Epithelial cell of alveolus of lung (primary cell): ENCODE results near the gene KRTAP29-1. TPM values are rescaled to one million over a fixed set of nuclear protein-coding genes. Genes with fewer than 3 reads are reported as not detected.

Experiments used
- total RNA-seq: library from RNA; depleted of rRNA; stranded (reverse); fragments of >200 nt; gene quantifications from 2 replicates; pipeline ENCODE4 v1.2.1, GENCODE V29; 2015

KRTAP29-1 gene
- total RNA-seq: not detected in 2 replicates

GRCh38 chr17:41301916-41302901 lies at the start of gene KRTAP29-1:
TSS of gene KRTAP29-1 (minus strand) at chr17:41302851. CDS start at chr17:41302851, 0 bp downstream.

GRCh38 chr17:41350381-41350878 lies 47.8 kb upstream of the KRTAP29-1 start, which contains the start of gene KRT33A:
TSS of gene KRT33A (minus strand) at chr17:41350828. CDS start at chr17:41350767, 61 bp downstream.

GRCh38 chr17:41315204-41315794 lies 12.6 kb upstream of the KRTAP29-1 start, which contains the start of gene KRTAP17-1:
TSS of gene KRTAP17-1 (minus strand) at chr17:41315710. CDS start at chr17:41315650, 60 bp downstream.

GRCh38 chr17:41308918-41309359 lies 6.3 kb upstream of the KRTAP29-1 start, which contains the start of gene KRTAP16-1:
TSS of gene KRTAP16-1 (minus strand) at chr17:41309309. CDS start at chr17:41309253, 56 bp downstream.

GRCh38 chr17:41275648-41276190 lies 26.9 kb downstream of the KRTAP29-1 start, which contains the start of gene KRTAP9-7:
TSS of gene KRTAP9-7 (plus strand) at chr17:41275698. CDS start at chr17:41275698, 0 bp downstream.

GRCh38 chr17:41265078-41265477 lies 37.6 kb downstream of the KRTAP29-1 start, which contains the start of gene KRTAP9-6:
TSS of gene KRTAP9-6 (plus strand) at chr17:41265378. CDS start at chr17:41265378, 0 bp downstream.

GRCh38 chr17:41255381-41256290 lies 47.0 kb downstream of the KRTAP29-1 start, which contains the start of gene KRTAP9-9:
TSS of gene KRTAP9-9 (plus strand) at chr17:41255384.

Other genes with a start within 250 kb of the KRTAP29-1 start
- gene KRTAP2-2, start 247.6 kb downstream of the KRTAP29-1 start, total RNA-seq: not detected in 2 replicates
- gene KRTAP2-3, start 242.7 kb downstream of the KRTAP29-1 start, total RNA-seq: 1.9 TPM in 1 of 2 replicates, not detected in the other
- gene KRTAP2-4, start 237.0 kb downstream of the KRTAP29-1 start, total RNA-seq: not detected in 2 replicates
- not detected in 2 replicates for gene KRTAP4-7, start 218.7 kb downstream of the KRTAP29-1 start, total RNA-seq
- not detected in 2 replicates for gene KRTAP4-8, start 204.7 kb downstream of the KRTAP29-1 start, total RNA-seq
- gene KRTAP4-16, start 200.6 kb downstream of the KRTAP29-1 start, total RNA-seq: not detected in 2 replicates
- gene KRTAP4-9, start 197.5 kb downstream of the KRTAP29-1 start, total RNA-seq: not detected in 2 replicates
- not detected in 2 replicates for gene KRTAP4-11, start 184.5 kb downstream of the KRTAP29-1 start, total RNA-seq
- not detected in 2 replicates for gene KRTAP4-12, start 178.7 kb downstream of the KRTAP29-1 start, total RNA-seq
- not detected in 2 replicates for gene KRTAP4-6, start 162.3 kb downstream of the KRTAP29-1 start, total RNA-seq
- not detected in 2 replicates for gene KRTAP4-5, start 153.0 kb downstream of the KRTAP29-1 start, total RNA-seq
- not detected in 2 replicates for gene KRTAP4-4, start 142.1 kb downstream of the KRTAP29-1 start, total RNA-seq
- not detected in 2 replicates for gene KRTAP4-3, start 134.6 kb downstream of the KRTAP29-1 start, total RNA-seq
- not detected in 2 replicates for gene KRTAP4-2, start 124.6 kb downstream of the KRTAP29-1 start, total RNA-seq
- 0.13 TPM in 1 of 2 replicates, not detected in the other for gene KRTAP4-1, start 117.9 kb downstream of the KRTAP29-1 start, total RNA-seq
- gene KRTAP9-1, start 113.0 kb downstream of the KRTAP29-1 start, total RNA-seq: not detected in 2 replicates
- gene KRTAP9-2, start 76.2 kb downstream of the KRTAP29-1 start, total RNA-seq: not detected in 2 replicates
- not detected in 2 replicates for gene KRTAP9-3, start 70.4 kb downstream of the KRTAP29-1 start, total RNA-seq
- gene KRTAP9-8, start 64.9 kb downstream of the KRTAP29-1 start, total RNA-seq: not detected in 2 replicates
- gene KRTAP9-4, start 53.2 kb downstream of the KRTAP29-1 start, total RNA-seq: not detected in 2 replicates
- not detected in 2 replicates for gene KRTAP9-9, start 47.5 kb downstream of the KRTAP29-1 start, total RNA-seq
- not detected in 2 replicates for gene KRTAP9-6, start 37.5 kb downstream of the KRTAP29-1 start, total RNA-seq
- gene KRTAP9-7, start 27.2 kb downstream of the KRTAP29-1 start, total RNA-seq: not detected in 2 replicates
- not detected in 2 replicates for gene KRTAP16-1, start 6.5 kb upstream of the KRTAP29-1 start, total RNA-seq
- gene KRTAP17-1, start 12.9 kb upstream of the KRTAP29-1 start, total RNA-seq: not detected in 2 replicates
- gene KRT33A, start 48.0 kb upstream of the KRTAP29-1 start, total RNA-seq: not detected in 2 replicates
- not detected in 2 replicates for gene KRT33B, start 67.0 kb upstream of the KRTAP29-1 start, total RNA-seq
- 8.0 TPM in 1 of 2 replicates, not detected in the other for gene KRT34, start 79.5 kb upstream of the KRTAP29-1 start, total RNA-seq
- not detected in 2 replicates for gene KRT31, start 94.8 kb upstream of the KRTAP29-1 start, total RNA-seq
- not detected in 2 replicates for gene KRT37, start 121.7 kb upstream of the KRTAP29-1 start, total RNA-seq
- gene KRT38, start 138.1 kb upstream of the KRTAP29-1 start, total RNA-seq: not detected in 2 replicates
- 0.13 TPM in 1 of 2 replicates, not detected in the other for gene KRT32, start 164.5 kb upstream of the KRTAP29-1 start, total RNA-seq
- not detected in 2 replicates for gene KRT35, start 178.3 kb upstream of the KRTAP29-1 start, total RNA-seq
- gene KRT36, start 187.1 kb upstream of the KRTAP29-1 start, total RNA-seq: not detected in 2 replicates
- gene KRT13, start 202.8 kb upstream of the KRTAP29-1 start, total RNA-seq: not detected in 2 replicates
- 0.96 and 2.7 TPM in 2 replicates for gene KRT15, start 216.0 kb upstream of the KRTAP29-1 start, total RNA-seq
- 26.0 and 421 TPM in 2 replicates for gene KRT19, start 225.5 kb upstream of the KRTAP29-1 start, total RNA-seq